ENCODE results near the gene CSNK2A3.
A peak's percentile ranks its signal among the peaks of the same experiment; 100 is the strongest.
"Not testable (repeated sequence)": the region's sequence is repeated elsewhere in the genome, so short reads cannot be mapped to it uniquely, and the experiment has no call there.

Gene CSNK2A3

DNA sequence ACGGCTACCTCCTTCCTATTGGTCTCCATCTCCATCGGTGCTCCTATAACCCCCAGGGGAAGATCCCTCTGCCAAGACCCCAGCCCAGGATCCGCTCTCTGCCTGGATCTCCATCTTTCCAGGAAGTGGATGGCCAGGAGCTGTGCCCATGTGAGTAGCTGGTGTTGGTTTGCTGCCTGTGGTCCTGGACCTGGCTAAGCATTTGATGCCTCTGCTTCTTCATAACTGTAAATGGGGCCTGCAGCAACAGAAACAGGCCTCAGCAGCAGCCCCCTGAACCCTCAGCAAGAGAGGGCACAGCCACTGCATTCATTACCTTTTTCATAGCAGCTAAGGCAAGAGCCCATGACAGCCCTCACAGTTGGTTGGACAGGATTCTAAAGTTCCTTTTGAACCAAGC lies 26.6 kb upstream of the CSNK2A3 start:
- DNase-seq (ENCODE audit: low spot score) = no peak

DNA sequence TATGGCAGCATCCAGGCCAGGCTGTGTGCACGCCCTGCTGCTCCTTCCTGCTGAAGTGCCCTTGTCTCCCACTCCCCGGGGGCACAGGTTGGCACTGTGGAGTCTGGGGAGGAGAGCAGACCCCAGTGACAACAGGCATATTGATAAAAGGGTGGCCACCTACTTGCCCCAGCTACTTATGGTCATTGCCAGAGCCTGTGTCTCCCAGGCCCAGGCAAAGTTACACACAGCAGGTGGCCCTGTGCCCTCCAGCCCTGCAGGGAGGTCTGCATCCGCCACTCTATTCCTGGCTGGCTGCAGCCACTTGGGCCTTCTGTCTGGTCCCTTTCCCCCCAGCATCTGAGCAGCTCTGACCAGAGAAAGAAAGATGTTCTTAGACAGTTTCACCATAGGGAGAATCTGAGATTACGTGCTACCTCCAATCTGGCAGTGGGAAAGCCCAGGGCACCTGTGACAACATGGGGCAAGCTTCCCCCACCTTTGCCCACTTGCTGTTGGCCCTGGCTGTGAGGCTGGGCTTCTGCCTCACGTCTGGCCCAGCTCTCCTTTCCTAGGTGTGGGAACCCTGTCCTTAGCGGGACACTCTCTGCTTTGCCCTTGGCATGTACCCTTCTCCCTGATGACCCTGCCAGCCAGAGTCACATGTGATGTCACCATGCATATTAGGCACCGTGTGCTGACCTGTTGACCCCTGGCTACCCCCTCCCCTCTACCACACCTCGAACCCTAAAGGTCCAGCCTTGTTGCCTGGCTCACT lies 25.3 kb upstream of the CSNK2A3 start:
- no peak for DNase-seq (ENCODE audit: low spot score)

DNA sequence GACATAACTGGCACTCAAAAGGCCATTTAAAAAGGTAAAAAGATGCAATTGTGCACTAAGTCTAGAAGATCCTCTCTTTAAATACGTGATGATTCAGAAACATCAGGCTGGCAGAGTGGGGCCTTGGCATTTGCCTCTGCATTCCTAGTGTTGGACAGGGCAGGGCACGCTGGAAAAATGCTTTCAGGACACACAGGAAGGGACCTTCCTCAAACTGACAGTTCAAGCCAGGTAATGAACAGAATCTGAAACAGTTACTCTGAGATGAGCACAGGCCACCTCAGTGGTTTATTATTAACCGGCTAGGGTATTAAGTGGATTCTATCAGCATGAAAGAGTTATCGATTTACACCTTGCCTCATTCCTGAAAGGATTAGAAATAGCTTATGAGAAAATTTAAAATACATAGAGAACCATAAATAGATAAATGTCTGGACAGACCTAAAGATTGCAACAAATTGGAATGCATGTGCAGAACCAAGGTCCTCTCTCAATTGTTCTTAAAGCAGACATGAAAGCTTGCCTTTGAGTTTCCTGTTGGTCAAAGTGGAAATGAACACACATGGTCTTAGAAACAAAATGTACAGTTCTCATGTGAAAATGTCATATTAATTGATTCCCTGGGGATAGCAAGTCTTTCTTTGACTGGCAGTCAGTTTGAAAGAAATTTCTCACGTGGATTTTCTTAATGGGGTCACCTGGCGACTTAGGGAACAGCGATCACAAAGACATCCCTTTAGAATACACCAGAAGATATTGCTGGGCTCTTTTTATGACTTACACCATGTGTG lies 21.5 kb upstream of the CSNK2A3 start:
- no peak for DNase-seq (ENCODE audit: low spot score)

DNA sequence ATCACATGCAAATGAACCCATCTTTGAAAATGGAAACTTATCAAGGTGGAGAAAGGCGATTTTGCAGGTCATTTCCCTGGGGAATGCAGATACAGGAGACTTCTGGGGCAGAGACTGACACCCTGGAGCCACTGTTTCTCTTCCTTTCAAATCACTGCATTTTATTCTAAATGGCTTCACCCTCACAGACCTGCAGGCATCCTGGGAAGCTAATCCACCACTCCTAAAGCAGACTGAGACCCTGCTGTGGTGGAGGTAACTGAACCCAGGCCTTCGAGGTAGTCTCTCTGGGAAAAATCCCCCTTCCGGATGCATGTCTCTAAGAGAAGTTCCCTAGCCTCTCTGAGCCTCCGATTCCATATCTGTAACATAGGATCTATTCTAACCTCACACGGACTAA lies 20.9 kb upstream of the CSNK2A3 start:
- no peak for DNase-seq (ENCODE audit: low spot score)

DNA sequence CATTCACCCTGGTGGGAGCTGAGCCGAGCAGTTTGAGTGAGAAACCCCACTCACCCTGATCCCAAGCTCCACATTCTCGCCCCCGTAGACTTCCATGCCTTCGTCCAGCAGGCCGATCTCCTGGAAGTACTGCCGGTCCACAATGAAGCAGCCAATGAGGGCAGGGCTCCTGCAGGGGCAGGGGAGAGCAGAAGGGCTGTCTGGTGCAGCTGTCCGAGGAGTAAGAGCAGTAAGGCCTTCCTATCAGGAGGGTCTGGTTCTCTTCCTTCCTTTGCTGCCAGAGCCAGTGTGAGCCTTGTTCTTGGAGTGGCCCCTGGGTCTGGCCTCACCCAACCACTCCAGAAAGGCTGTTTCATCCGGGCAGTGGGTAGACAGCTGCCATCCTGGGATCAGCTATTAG lies 19.4 kb upstream of the CSNK2A3 start:
- DNase-seq (ENCODE audit: low spot score) = no peak

DNA sequence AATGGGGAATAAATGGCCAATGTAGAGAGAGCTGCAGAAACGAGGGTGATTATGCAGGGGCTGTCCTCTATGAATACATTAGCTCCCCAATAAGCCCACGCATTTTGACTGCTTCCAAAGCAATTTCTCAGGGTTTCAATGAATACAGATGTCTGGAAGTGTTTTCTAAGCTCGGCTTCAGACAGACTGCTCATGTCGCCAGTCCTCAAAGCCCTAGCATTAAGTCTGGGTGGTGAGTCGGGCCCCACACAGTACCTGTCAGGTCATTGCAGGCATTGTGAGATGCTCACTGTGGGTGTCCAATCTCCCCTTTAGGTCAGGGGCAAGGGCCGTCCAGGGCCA lies 17.9 kb upstream of the CSNK2A3 start:
- DNase-seq (ENCODE audit: low spot score) = no peak

DNA sequence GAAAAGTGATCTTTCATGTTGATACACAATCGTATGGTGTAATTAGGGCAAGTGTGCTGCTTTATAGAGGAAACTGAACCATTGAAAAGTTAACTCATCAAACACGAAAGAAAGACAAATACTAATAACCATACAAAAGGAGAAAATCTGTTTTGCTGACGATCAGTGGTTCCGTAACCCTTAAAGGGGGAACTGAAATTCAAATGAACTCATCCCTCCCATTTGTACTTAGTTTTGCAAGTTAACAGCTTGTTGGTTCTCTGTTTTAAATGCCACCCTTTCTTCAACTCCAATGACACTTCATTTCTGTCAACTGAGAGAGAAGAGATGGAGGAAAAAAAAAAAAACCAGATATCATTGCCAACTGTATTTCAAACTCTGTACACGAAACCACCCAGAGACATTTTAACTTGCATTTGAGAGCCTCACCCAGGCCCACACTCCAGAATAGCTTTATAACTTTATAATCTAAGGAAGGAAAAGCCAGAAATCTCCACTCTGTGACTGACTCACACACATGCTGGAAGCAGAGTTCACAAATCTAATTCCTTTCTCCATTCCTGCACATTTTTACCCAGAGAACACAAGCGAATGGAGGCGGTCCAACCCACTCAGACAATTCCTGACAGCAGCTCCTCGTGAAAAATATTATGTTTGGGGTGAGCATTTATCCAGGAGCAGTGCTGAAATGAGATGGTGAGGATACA lies 17.4 kb upstream of the CSNK2A3 start:
- DNase-seq (ENCODE audit: low spot score) = no peak

DNA sequence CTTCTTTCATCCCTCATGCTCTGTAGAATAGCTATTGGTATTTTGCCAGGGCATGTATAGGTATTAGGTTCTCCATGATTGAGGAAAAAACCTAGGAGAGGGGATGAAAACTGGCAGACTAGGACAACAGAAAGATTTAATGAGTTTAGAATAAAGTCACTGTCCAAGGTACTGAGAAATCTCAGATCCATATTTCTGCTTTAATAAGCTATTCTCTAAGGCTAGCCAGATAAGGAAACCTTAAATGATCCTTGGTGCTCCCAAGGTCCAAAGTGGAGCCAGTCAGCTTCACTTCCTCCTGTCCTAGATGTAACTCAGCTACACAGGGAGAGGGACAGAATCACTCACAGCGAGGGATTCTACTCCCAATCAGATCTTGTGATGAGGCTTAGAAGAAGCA lies 13.7 kb upstream of the CSNK2A3 start:
- DNase-seq (ENCODE audit: low spot score) = no peak

DNA sequence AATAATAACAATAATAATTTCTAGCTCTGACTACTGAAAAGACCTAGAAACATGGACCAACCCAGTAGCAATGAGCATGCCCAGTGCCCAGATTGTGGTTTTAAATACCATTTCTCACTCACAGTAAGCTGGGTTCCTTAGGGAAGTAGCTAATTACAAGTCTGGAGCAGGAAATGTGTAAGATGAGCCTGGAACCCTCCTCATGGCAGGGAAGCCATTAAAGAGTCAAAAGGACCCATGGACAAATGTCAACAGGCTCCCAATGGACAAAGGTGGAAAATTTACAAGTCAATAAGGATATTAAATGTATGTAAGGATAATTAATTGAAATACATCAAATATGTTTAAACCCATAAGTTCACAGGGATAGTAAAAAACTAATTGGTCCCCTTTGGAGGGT lies 10.6 kb upstream of the CSNK2A3 start:
- no peak for DNase-seq (ENCODE audit: low spot score)

DNA sequence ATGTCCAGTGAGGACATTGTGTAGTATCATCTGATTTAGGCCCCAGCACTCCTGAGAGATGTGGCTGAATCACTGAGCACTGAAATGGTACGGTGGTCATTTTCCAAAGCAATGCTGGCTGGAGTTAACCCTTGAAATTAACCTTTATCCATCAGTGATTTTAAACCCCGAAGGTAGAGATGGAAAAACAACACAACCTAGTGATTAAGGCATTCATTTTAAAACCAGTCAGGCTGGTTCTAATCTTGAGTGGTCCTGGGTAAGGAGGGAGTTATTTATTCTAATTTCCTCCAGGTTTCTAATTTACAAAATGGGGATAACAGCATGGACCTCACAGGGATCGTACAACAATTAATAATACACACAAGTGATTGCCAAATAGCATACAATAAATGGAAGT lies 6.6 kb upstream of the CSNK2A3 start:
- no peak for DNase-seq (ENCODE audit: low spot score)

DNA sequence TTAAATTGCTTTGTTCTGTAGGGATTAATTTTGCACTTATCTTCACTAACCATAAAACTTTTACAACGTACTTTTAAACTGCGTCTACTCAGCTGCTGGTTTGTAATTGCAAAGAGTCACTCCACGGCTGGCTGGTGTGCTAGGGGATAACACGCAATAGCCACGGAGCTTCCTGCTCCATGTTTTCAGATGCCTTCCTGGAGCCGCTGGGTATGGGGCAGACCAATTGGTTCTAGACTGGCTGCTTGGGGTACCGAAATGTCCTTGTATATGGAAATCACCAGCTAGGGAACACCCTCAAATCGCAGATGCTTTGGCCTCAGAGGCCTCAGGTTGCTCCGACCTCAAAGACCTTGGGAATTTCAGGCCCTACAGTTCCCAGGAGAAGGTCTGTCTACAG lies 3.8 kb upstream of the CSNK2A3 start:
- DNase-seq (ENCODE audit: low spot score) = no peak

DNA sequence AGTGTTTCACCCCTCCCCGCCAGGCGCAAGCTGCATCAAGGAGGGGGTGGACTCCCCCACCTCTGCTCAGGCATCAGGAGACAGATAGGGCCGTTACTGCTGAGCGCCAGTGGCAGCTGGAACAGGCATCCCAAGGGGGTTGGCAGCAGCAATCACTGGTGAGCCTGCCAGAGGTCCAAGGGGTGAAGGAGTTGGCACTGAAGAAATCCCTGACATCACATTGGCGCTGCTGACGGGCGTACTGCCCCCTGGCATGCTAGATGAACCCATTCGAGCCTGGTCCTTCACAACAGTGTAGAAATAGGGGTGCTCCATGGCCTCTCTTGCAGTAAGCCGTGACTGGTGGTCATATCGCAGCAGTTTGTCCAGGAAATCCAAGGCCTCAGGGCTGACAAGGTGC lies 1.2 kb downstream of the CSNK2A3 start:
- not testable (repeated sequence) for DNase-seq (ENCODE audit: low spot score)

DNA sequence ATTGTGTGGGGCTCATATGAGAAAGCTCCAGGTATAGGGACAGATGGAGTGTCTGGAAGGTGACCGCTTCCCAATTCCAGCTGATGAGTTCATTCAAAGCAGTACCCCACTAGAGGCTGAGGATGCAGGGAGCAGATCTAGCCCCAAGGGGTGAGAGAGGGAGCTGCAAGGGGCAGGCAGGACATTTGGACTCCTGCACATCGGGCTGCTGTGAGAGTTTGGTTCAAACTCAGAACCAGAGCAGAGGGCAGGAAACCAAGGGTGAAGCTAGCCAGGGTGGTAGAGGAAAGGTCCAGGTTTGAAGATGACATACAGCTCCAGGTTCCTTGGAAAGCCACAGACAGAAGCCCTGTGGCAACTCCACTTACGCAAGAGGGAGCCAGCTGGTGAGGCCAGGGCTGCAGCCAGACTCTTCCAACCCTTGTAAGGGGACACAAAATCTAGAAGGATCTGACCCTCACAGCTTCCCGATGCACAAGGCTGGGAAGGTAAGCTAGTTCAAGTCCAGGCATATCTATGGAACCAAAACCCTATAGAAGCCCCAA lies 1.9 kb downstream of the CSNK2A3 start:
- DNase-seq (ENCODE audit: low spot score) = no peak

DNA sequence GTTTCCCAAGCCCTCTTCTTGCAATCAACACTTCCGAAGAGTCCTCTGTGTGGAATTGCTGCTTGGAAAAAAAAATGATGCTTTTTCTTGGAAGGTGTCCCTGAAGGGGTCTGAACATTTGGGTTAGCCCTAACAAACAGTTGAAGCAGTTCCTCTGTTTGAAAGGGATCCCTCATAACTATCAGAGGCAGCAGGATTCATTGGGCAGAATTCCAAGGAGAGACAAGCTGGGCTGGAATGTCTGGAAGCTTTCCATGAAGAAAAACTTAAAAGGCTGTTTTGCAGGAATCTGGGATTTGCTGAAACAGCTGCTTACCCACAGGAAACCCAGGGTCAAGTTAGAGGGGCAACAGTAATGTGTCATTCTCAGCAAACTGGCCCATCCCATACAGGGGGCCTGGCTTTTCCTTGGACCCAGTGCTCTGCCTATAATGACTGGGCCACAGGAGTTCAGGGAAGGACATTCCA lies 3.1 kb downstream of the CSNK2A3 start:
- DNase-seq (ENCODE audit: low spot score) = peak; percentile 65

DNA sequence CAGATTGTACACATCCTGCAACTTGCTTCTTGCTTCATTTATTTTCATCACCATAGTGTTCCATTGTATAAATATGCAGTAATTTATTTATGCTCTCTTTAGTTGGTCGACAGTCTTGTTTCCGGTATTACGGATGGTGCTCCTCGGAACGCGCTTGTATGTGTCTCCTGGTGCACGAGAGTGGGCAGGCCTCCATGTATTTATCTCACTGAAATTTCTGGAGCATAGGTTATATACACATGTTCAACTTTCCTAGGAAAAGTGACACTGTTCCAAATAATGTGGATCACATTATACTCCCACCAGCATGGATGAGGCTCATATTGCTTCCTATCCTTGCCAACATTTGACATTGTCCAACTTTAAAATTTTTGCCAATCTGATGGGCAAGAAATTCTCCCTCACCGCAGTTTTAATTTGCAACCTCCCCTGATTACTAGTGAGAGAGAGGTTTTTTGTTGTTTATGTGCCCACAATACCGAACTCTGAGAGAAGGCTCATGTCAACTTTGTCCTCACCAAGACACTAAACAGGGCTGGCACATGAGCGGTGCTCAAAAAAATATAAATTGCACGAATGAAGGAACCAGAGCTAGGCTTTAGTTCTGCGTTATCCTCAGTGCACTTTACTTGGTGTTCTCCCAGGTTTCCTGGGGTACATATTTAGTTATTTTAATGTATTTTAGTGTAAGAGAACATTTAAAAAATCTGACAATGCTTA lies 3.8 kb downstream of the CSNK2A3 start:
- DNase-seq (ENCODE audit: low spot score) = no peak

DNA sequence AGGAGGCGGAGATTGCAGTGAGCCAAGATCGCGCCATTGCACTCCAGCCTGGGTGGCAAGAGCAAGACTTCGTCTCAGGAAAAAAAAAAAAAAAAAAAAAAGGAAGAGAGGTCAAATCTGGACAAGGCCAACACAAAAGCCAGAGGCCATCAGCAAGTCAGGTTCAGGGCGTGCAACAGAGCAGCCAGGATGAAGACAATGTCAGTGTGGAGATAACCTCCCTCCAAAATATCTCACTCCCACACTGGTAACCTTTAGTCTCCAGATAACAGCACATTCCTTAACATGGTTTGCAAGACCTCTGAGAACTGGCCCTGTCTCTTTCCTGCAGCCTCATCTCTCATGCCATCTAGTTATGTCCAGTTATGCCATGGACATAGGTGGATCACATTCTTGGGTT lies 4.7 kb downstream of the CSNK2A3 start:
- no peak for DNase-seq (ENCODE audit: low spot score)

DNA sequence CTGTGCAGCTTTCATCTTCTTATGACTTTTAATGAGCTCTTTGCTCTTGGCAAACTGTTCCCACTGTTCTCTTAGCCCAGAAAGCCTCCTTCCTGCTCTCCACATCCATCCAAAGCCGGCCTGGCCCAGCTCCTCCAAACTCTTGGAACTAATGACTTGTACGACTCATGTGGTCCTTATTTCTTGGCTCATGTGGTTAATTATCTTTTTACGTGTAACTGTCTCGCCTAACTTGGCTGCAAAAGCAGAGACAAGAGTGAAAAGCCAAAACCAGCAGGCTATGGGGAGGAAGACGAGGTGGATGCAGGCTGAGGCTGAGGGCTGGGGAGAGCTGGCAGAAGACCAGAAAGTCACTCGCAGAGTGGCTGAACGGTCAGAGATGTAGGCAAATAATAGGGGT lies 5.5 kb downstream of the CSNK2A3 start:
- DNase-seq (ENCODE audit: low spot score) = no peak

DNA sequence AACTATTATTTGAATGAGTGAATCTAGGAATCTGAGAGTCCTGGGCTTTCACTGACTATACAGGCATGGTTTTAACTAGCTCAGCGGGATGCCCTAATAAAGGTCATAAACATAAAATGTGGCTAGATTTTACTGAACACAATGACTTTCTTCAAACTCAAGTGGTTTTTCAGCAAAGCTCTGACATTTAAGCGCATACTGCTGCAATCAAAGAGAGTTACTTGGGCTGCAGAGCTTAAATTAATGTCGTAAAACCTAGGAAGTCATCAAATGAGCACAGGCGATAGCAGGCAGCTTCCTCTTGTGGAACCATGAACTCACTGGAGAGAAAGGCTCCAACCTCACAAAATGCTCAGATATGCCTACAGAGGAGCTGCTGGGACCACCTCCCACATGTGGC lies 6.7 kb downstream of the CSNK2A3 start:
- DNase-seq (ENCODE audit: low spot score) = no peak

DNA sequence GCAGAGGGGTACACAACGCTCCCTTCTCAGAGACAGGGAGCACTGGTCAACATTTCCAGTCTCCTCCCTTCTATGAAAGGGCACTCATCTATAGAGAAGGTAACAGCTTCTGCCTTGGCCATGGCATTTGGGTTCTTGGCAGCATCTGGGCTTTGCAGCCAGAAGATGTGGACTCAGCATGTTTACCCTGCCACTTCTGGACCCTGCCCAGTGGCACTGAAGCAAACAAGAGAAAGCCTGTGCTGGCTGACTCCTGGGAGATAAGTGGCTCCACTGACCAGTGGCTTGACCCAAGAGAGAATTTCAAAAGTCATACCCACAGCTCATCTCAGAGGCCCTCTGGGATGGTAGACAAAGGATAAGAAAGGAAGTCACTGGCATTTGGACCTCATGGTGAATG lies 8.0 kb downstream of the CSNK2A3 start:
- DNase-seq (ENCODE audit: low spot score) = no peak

DNA sequence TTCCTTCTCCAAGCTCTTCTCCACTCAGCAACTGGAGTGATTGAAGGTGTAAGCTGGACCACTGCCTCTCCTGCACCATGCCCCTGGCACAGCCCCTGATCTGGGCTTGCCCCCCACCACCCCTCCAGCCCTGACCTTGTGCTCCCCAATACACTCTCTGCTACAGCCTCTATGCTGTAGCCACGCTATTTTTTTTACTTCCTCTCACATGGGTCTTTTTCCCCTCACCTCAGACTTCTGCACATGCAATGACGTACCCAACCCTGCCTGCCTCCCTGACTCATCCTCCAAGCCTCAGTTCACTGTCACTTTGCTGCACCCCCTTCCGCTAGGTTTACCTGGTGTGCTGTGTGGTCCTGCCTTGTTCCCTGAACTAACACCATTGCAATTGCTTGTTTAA lies 9.0 kb downstream of the CSNK2A3 start:
- no peak for DNase-seq (ENCODE audit: low spot score)

DNA sequence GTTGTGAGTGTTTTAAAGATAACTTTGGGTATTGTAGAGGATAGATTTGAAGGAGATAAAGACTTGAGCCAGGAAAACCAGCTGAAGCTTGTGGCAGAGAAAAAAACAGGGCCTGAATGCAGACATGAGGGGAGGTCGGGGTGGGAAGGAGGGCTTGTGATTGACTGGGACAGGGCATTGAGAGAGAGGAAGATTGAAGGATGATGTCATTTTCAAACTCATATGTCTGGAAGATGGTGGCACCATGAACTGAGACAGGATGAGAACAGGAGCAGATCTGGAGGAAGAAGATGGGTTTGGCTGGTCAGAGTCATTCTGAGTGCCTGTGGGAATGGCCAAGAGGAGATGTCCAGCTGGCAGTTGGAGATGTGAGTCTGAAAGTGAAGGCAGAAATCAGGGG lies 14.7 kb downstream of the CSNK2A3 start:
- no peak for DNase-seq (ENCODE audit: low spot score)

DNA sequence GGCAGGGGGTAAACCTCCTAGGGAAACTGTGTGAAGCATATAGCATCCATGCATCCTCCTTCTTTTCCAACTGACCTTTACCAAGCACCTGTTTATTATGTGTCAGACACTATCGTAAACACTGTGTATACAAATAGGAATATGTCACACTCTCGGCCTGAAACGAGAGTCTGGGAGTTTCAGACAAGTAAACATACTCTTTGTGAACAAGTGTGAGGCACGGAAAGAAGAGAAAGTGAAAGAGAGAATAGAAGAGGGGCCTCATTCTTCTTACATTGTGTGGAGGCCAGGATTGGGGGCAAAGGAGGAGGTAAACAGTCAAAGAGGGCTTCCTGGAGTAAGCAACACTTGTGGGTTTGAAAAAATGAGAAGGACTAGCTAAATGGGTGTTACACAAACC lies 16.4 kb downstream of the CSNK2A3 start:
- no peak for DNase-seq (ENCODE audit: low spot score)

Measured in AG08395 (cell line).